GM12801 (cell line): Measurements from ENCODE around the gene TDRKH.

Experiments used
- TF ChIP-seq, protein P1 (sequence below): IDR thresholded peaks from one replicate; pipeline ENCODE4 v1.5.1; 2011; ENCODE audit warnings: control low read depth; ENCODE audit not compliant: insufficient read length; ENCODE audit errors: extremely low read depth

The TDRKH gene

DNA sequence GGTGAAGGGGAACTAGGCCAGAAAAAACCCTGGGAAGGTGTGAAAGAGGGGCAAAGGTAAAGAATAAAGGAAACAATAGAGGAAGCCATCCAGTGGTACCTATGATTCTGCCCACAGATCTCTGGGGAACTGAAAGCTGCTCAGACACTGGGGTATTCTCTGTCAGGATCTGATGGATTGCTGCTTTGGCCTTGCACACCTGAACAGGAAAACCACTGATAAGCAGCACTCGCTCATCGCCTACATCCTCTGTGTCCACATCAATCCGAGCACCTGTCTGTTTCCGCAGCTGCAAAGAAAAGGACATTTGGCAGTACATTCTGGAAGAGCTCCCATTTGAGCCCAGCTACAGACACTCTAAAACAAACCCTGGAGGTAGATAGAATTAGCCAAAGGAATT, 10.4 kb downstream of the TDRKH start:
- TF ChIP-seq, protein P1, sequence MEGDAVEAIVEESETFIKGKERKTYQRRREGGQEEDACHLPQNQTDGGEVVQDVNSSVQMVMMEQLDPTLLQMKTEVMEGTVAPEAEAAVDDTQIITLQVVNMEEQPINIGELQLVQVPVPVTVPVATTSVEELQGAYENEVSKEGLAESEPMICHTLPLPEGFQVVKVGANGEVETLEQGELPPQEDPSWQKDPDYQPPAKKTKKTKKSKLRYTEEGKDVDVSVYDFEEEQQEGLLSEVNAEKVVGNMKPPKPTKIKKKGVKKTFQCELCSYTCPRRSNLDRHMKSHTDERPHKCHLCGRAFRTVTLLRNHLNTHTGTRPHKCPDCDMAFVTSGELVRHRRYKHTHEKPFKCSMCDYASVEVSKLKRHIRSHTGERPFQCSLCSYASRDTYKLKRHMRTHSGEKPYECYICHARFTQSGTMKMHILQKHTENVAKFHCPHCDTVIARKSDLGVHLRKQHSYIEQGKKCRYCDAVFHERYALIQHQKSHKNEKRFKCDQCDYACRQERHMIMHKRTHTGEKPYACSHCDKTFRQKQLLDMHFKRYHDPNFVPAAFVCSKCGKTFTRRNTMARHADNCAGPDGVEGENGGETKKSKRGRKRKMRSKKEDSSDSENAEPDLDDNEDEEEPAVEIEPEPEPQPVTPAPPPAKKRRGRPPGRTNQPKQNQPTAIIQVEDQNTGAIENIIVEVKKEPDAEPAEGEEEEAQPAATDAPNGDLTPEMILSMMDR, result no peak

DNA sequence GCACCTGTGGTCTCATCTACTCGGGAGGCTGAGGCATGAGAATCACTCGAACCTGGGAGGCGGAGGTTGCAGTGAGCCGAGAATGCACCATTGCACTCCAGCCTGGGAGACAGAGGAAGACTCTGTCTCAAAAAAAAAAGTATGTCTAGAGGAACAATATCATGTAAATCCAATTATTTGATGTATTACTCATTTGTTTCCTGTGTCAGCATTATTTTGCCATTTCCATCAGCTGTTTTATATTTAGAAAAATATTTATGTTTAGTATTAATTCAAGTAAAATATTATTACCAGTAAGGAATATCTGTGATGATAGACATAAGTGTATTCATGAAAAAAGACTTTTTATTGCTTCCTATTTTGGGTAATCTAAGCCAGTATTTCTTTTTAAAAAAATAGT, 13.0 kb downstream of the TDRKH start:
- TF ChIP-seq, protein P1, result no peak

DNA sequence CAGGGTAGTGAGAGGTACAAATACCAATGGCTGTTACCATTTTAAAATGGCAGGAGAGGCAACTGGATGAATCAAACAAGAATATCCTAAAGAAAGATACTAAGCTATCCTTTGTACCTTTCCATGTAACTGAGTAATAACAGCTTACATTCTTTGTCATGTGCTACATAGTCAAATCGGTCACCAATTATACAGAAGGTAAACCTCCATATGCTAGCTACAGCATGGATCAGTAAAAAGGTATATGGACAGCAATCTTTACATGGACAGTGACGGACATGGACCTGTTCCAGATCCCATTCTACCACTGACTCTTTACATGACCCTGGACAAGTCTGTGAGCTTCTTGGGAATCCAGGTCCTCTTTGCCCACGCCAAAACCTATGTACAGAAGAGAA, 13.6 kb downstream of the TDRKH start:
- TF ChIP-seq, protein P1, result no peak

DNA sequence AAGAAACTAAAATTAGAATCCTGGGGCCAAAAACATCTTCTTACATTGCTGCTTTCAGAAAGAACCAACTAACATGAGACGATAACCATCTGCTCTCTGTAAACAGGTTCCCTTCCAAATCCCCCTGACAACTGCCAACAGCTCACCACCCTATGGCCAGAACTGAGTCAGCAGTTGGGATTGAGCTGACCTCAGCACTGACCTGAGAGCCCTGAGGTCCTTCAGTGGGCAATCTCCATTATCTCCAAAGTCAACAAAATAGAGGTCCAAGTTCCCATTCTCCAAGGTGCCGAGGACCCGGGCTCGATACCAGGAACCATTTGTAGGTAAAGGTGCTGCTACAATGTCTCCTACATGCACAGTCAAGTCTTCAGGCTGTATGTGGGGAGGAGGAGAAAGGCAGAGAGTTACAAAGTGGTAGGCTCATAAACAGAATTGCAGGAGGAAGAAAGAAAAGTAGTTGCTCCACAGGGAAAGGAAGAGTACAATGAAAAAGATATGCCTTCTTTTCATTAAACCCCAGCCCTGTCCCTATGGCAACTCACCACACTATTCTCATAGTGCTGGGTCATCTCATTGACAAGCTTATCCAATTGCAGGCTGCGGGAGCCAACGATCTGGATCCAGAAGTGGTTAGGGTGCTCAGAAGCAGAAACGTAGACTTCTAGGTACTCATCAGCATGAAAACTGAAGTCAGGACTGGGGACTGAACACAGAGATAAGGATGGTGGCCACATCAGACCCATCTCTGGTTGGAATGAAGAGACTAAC, 14.2 kb downstream of the TDRKH start:
- TF ChIP-seq, protein P1, result no peak

DNA sequence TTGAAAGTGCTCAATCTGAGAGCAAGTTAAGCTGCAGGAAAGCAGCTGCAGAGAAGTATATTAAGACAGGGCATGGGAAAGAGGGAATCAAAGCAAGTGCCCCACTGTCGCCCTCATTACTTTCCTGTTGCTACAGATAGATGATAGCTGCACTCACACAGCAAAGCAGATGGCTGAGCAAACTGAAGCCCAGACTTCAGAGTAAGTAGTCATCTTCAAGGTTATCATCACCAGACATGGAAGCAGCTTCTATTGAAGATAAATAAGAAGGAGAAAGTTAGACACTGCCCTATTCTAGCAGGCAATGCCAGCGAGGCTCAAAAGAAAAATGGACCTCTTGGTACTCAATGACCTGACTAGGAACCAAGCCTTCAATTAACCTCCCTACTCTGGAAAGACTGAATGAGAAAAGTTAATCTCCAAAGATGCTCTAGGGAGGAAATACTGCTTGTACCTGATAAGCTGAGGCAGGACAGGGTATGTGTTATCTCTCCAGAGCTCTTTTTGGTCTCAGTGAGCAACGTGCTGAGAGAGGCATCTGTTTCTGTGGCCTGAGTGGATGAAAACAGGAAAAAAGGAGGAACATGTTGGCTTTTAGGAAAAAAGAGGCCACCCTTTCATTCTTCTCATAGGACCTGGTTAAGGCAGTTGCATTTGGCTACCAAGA, 15.9 kb downstream of the TDRKH start:
- TF ChIP-seq, protein P1, result no peak

DNA sequence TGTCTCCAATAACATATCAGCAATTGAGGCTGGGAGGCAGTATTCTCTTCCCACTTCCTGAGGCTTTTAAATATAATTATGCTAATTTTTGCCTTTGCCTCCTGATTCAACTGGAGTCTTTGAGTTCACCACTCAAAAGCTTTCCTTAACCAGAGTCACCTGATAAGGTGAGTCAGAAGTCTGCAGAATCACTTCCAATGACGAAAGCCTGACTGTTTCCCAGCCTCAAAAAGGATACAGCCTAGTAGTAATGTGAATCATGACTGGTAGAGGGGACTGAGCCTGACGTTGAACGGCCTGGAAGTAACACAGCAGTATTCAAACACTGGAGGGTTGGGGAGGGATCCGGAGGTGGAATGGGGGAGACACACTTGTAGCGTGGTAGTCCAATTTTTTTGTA, 16.6 kb downstream of the TDRKH start:
- TF ChIP-seq, protein P1, result no peak

DNA sequence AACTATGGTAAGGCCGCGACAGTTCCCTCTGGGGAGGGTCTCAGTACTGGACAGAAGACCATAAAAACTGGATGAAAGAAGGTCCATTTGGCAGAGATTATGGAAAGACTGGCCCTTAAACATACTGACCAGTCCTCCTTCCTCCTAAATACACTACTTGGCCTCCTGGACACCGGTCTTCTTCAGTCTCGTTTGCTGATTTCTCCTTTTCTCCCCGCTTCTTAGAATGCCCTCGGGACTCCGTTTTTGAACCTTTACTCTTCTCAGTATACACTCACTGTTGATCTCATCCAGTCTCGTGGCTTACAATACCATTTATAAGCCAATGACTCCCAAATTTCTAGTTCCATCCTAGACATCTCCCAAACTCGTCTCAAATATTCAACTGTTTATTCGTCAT, 26.3 kb downstream of the TDRKH start:
- TF ChIP-seq, protein P1, result no peak
